Vagina (tissue), 2 donors: ENCODE results near the gene DEK. TPM values are rescaled to one million over a fixed set of nuclear protein-coding genes. Genes with fewer than 3 reads are reported as not detected.
"Not testable (repeated sequence)": the region's sequence is repeated elsewhere in the genome, so short reads cannot be mapped to it uniquely, and the experiment has no call there.

Experiments used
- DNase-seq, 2 donors: peaks; one replicate each; pipeline ENCODE4 v3.0.0-alpha.2; 2017; ENCODE audit errors: extremely low spot score in 2 of 2
- H3K27ac ChIP-seq: fragments of 200-600 bp; sonication (generic); one replicate; pipeline ENCODE4 v1.5.1; 2019
- H3K27me3 ChIP-seq: fragments of 200-600 bp; sonication (generic); one replicate; pipeline ENCODE4 v1.5.1; 2019
- H3K36me3 ChIP-seq, 2 donors: fragments of 200-600 bp; sonication (generic); one replicate each; pipeline ENCODE4 v1.5.1; 2017 to 2019
- H3K4me1 ChIP-seq: fragments of 200-600 bp; sonication (generic); one replicate; pipeline ENCODE4 v1.5.1; 2019
- H3K4me3 ChIP-seq, 2 donors: fragments of 200-600 bp; sonication (generic); 1 replicate in 1 of 2; 2 replicates in 1 of 2; pipeline ENCODE4 v1.5.1; 2016 to 2019
- H3K9me3 ChIP-seq: fragments of 200-600 bp; sonication (generic); one replicate; pipeline ENCODE4 v1.5.1; 2019
- CTCF ChIP-seq, 3 experiments: fragments of 450-650 bp in 2 of 3; fragments of 200-600 bp in 1 of 3; sonication (generic) in 1 of 3; IDR thresholded peaks; one replicate each; pipeline ENCODE4 v1.5.1; 2017 to 2019; ENCODE audit warnings: antibody characterized with exemption in 3 of 3, mild to moderate bottlenecking in 2 of 3, moderate library complexity in 2 of 3
- POLR2A ChIP-seq, 2 donors: fragments of 450-650 bp; IDR thresholded peaks; one replicate each; pipeline ENCODE4 v1.6.1; 2017; ENCODE audit warnings: antibody characterized with exemption in 2 of 2, mild to moderate bottlenecking in 2 of 2, moderate library complexity in 2 of 2
- POLR2AphosphoS5 ChIP-seq, 2 donors: sonication (generic); formaldehyde crosslinking; IDR thresholded peaks; one replicate each; pipeline ENCODE4 v1.9.0; 2017; ENCODE audit warnings: antibody characterized with exemption in 2 of 2, mild to moderate bottlenecking in 2 of 2, low read depth in 1 of 2; ENCODE audit not compliant: insufficient read depth in 1 of 2
- intact Hi-C: fragments of 100-400 bp; cut with DNase I; formaldehyde crosslinking; loops from one replicate; pipeline ENCODE4 v1.15.1; 2023
- small RNA-seq: library from RNA; depleted of rRNA; stranded (forward); fragments of <200 nt; gene quantifications from one replicate; pipeline ENCODE3, GENCODE V24; 2016
- total RNA-seq: library from RNA; depleted of rRNA; stranded (reverse); fragments of >200 nt; gene quantifications from one replicate; pipeline ENCODE4 v1.2.3, GENCODE V29; 2016

Gene DEK
- total RNA-seq, 1 donor from 2014 or later: 121 TPM

- Histone ChIP-seq H3K27ac (no peak overlapping the region), H3K4me1 (no peaks in the 10 kb centered on the region), H3K36me3 (peaks cover 0 to 3% of the 10 kb centered on the region in 2 donors), H3K4me3 (no peak overlapping the region), H3K9me3 (no peaks in the 10 kb centered on the region), H3K27me3 (no peaks in the 10 kb centered on the region)
- TF ChIP-seq POLR2A (IDR thresholded peaks at IDR 0.05): no peak
- no peak for TF ChIP-seq CTCF (IDR thresholded peaks at IDR 0.05)
- no peak for TF ChIP-seq POLR2AphosphoS5 (IDR thresholded peaks at IDR 0.05; ENCODE audit: insufficient read depth in 1 of 2, low read depth in 1 of 2)
- intact Hi-C loops: no loop called here
- no peak for DNase-seq
Measured at GRCh38 chr6:18179770-18180356, 84.5 kb downstream of the DEK start.

- Histone ChIP-seq H3K9me3 (no peaks in the 10 kb centered on the region), H3K4me3 (no peak overlapping the region), H3K4me1 (no peaks in the 10 kb centered on the region), H3K36me3 (peaks cover 0 to 11% of the 10 kb centered on the region in 2 donors), H3K27ac (no peak overlapping the region), H3K27me3 (no peaks in the 10 kb centered on the region)
- no peak for DNase-seq
- intact Hi-C loops: no loop called here
- no peak for TF ChIP-seq POLR2AphosphoS5 (IDR thresholded peaks at IDR 0.05; ENCODE audit: insufficient read depth in 1 of 2, low read depth in 1 of 2)
Measured at GRCh38 chr6:18178960-18179615, 85.2 kb downstream of the DEK start.

- no peaks in the 10 kb centered on the region for H3K27me3 ChIP-seq
- H3K36me3 ChIP-seq: peaks cover 0 to 18% of the 10 kb centered on the region in 2 donors
- no peaks in the 10 kb centered on the region for H3K9me3 ChIP-seq
- H3K4me3 ChIP-seq: no peak overlapping the region
- DNase-seq: no peak
- intact Hi-C loops: no loop called here
- no peak for TF ChIP-seq POLR2A (IDR thresholded peaks at IDR 0.05)
- TF ChIP-seq CTCF (IDR thresholded peaks at IDR 0.05): no peak
- no peak for TF ChIP-seq POLR2AphosphoS5 (IDR thresholded peaks at IDR 0.05; ENCODE audit: insufficient read depth in 1 of 2, low read depth in 1 of 2)
- H3K27ac ChIP-seq: no peak overlapping the region
- H3K4me1 ChIP-seq: no peaks in the 10 kb centered on the region
Measured at GRCh38 chr6:18177286-18177965, 86.9 kb downstream of the DEK start.

- H3K4me1 ChIP-seq, H3K27me3 ChIP-seq, H3K9me3 ChIP-seq, DNase-seq, intact Hi-C loops, H3K27ac ChIP-seq, H3K4me3 ChIP-seq: not testable (repeated sequence)
- H3K36me3 ChIP-seq: peaks cover 0 to 24% of the 10 kb centered on the region in 2 donors
Measured at GRCh38 chr6:18176198-18176597, 88.1 kb downstream of the DEK start.

Small RNA genes lying within 50 kb of the gene (small RNA-seq; reads per million reads assigned to genes)
- not detected for gene AL138825.1
- gene RF00019: not detected
- gene RNU6-263P: not detected

Other genes starting within 250 kb of the DEK start
- 0.74 TPM for gene NHLRC1, start 141.9 kb downstream of the DEK start, total RNA-seq
- 11.0 TPM for gene TPMT, start 109.5 kb downstream of the DEK start, total RNA-seq
- gene KDM1B, start 109.1 kb downstream of the DEK start, total RNA-seq: 20.6 TPM
- gene RNF144B, start 122.8 kb upstream of the DEK start, total RNA-seq: 6.9 TPM